T-helper 1 cell (primary cell): ENCODE data around the gene ZNF200.
"Not testable (repeated sequence)": the region's sequence is repeated elsewhere in the genome, so short reads cannot be mapped to it uniquely, and the experiment has no call there.

Experiments used
- DNase-seq, 5 donors: peaks; one replicate each; pipeline ENCODE4 v3.0.0-alpha.2; 2012 to 2020

ZNF200 gene

DNA sequence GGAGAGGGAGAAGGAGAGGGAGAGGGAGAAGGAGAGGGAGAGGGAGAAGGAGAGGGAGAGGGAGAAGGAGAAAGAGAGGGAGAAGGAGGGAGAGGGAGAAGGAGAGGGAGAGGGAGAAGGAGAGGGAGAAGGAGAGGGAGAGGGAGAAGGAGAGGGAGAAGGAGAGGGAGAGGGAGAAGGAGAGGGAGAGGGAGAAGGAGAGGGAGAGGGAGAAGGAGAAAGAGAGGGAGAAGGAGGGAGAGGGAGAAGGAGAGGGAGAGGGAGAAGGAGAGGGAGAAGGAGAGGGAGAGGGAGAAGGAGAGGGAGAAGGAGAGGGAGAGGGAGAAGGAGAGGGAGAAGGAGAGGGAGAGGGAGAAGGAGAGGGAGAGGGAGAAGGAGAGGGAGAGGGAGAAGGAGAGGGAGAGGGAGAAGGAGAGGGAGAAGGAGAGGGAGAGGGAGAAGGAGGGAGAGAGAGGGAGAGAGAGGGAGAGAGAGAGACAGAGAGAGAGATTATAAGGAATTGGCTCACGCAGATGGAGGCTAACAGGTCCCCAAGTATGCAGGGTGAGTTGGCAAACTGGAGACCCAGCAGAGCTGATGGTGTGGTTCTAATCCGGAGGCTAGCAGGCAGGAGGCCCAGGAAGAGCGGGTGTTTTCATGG is 37.1 kb downstream of the ZNF200 start:
- not testable (repeated sequence) for DNase-seq

DNA sequence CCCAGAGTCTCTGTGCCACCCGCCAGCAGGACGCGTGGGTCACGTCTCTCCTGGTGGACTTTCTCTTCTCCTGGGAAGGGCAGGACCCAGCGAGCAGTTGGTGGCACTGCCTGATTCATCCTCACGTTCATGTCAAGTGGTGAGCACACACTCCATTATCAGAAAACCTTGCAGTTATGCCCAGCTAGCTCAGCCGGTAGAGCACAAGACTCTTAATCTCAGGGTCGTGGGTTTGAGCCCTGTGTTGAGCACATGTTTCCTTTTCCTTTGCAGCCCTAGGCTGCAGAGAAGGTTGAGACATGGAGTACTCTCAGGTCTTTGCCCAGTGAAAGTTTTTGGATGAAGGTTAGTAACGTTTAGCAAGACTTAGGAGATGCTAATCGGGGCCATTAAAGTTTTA is 39.0 kb downstream of the ZNF200 start:
- no peak for DNase-seq

DNA sequence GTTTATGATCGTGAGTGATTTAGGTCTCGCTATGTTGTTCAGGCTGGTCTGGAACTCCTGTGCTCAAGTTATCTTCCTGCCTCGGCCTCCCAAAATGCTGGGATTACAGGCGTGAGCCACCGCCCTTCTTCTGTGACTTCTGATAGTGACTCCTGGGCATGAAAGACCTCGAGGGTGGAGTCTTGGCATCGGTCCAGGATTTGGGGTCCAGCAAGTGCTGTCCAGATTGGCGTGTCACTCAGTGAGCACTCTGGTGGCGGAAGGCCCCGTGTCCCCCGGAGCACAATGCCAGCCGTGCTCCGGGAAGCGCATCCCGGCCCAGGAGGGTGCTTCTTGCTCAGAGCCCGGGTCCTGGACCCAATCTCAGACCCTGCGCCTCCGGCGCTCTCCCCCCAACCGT is 40.2 kb downstream of the ZNF200 start:
- DNase-seq, result no peak

DNA sequence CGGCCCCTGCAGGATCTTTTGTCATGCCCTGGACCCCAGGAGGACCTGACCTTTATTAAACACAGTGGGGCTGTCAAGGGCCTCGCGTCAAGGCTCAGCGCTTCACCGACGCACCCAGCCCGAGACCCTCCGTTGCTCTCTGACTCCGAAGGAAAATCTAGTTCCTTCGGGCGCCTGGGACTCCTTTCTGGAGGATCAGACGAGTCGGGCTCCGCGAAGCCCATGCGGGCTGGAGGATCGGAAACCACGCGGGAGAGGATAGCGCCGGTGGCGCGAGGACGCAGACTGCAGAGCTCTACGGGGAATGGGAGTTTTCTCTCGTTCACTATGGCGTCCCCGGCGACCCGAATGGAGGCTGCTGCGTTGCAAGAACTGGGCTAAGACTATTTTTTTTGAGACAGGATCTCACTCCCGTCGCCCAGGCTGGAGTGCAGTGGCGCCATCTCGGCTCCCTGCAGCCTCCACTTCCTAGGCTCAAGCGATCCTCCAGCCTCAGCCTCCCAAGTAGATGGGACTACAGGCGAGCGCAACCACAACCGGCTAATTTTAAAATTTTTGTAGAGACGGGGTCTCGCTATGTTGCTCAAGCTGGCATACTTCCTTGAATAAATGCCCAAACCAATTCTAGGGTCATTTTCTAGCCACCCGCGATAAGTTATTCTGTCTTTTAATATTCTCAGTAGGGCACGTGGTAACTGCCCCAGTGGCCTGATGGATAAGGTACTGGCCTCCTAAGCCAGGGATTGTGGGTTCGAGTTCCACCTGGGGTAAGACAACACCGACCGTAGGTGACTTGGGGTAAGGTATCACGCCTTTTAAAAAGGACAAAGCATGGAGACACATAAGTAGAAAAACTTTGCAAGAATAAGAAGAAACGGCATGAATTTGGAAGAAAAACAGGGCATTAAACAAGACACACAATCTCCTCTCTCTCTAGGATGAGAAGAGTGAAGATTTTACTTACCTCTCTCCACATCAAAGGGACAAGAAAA is 41.4 kb downstream of the ZNF200 start:
- DNase-seq, result no peak

DNA sequence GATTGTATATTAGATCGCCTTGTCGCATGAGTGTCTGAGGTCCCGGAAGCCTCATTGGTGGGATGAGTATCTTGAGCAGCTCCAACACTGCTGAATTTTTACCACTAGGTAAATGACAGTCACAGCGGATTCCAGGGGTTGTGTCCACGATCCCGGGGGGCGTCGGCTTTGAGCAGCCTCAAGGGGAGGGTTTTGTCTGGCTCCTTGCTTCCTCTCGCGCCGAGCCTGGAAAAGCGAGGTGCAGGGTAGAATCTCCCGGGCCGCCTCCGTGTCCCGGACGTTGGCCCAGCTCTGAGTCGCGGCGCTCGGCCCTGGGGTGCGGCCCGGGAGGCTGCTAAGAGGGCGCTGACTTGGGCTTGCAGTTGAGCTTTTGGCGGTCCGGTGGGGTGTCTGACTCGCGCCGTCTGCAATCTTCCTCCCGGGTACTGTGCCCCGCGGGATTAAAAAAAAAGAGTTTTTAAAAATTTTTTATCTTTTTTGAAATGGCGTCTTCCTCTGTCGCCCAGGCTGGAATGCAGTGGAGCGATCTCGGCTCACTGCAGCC is 42.4 kb downstream of the ZNF200 start:
- no peak for DNase-seq

DNA sequence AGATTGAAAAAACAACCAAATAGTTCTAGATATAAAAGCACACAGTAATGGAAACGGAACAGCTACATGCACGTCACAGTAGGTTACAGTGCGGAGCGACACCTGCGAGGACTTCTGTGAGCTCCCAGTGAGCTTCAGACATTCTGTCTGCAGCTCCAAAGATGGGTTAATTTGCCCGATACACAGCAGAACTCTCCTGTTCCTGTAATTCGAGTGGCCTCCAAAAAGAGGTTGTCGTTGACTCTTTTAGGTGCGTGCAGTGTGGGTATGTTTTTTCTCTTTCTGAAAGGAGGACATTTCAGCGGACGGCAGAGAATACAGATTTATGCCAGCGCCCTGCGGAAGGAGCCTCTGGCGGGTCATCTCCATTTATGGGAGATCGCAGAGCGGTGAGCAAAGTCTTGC is 44.0 kb downstream of the ZNF200 start:
- peak in 1 of 5 donors; percentile 40 for DNase-seq

DNA sequence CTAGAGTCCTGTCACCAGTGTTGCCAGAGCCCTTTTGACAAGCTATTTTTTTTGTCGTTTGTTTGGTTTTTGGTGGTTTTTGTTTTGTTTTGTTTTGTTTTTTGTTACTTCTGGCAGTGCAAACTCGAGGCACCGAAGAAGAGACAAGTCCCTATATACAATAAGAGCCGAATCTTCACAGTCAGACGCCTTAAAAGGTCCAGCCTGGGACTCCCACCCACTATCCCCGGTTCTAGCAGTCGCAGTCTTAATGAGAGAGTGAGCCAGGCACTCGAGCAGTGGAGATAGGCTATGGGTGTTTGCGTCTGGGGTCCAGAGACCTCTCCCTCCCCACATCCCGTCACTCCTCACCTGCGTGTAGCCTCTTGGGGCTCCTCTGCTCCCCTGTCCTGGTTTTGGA is 45.1 kb downstream of the ZNF200 start:
- DNase-seq, result no peak

DNA sequence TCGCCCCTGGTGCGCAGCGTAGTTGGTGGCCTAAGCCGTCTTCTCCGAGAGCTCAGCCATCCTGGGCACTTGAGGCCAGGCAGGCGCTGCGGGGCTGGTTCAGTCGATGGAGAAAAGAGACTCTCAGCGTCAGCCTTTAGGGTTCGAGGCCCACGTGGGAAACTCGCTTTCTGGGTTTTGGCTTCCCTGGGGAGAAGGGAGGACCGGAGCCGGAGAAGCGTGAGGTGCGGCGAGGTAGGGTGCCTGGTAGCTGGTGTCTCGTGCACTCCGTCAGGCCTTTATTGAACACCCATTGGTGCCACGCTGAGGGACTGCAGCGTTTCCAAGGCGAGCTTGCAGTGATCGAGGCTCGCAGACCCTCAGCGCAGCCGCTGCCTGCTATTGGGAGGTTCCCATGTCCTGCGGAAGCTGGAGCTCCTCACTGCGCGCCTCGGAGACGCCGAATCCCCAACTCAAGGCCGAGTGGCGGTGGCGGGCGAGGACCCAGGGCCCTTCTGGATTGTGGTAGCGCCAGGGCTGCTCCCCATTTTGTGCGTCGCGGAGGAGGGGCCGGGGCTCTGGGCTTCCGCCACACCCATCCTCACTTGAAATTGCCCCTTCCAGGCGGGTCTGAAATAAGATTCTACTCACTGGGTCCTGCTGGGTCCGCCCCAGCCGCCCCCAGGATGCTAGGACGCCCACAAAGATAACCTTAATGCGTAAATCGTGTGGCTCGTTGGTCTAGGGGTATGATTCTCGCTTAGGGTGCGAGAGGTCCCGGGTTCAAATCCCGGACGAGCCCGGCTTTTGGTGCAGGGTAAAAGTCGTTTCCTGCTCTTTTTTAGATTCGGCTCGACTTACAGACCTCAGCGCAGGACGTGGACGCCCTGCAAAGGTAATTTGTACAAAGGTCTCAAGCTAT is 45.8 kb downstream of the ZNF200 start:
- DNase-seq, result peak in 1 of 5 donors; percentile 65

DNA sequence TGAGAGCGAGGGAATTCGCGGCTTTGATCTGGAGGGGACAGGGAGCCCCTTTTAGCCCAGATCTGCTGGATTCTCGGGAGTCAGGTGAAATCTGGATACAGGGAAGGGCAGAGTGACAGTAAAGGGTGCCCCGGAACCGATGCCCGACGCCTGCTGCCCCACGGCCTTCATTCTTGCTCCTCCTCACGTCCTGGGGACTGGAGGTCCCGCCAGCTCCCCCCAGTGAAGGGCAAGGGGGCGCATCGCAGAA is 46.4 kb downstream of the ZNF200 start:
- no peak for DNase-seq

DNA sequence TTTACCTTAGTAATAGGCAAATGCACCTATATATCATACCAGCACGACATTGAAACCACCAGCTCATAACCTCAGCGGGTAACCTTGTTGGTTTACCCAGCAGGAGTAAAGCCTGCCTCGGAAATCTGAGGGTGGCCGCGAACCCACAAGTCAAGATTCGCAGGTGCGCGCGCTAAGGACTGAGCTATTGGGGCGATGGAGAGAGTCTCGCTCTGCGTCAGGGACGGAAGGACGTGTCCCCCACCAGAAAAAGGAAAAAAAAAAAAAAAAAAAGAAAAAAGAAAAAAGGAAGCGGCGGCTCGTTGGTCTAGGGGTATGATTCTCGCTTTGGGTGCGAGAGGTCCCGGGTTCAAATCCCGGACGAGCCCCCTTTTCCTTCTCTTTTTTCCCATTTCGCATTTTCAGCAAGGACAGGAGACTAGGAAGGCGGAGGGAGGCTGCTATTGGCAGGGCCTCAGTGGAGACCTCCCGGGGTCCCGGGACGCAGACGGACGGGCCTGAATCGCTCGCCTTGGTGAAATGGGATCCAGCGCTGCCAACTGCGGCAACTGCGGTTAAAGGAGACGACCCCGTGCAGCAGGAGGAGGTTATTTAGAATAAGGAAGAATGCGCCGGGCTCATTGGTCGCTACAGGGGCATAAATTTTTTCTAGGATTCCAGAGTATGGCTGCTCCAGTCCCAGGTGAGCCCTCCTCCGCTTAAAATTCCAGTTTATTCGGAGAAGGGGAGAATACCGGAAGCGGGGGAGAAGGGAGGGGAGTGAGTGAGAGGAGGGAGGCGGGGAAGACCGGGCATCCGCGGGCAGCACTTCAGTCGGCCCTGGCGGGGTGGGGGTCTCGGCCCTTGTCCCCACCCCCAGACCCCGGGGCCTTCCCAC is 46.9 kb downstream of the ZNF200 start, which contains the start of gene OR1F1:
OR1F1 (plus strand) TSS at position 407 of the 877 bp plus-strand sequence.
- DNase-seq, result peak in 4 of 5 donors; percentile 36 to 84 (median 46)

DNA sequence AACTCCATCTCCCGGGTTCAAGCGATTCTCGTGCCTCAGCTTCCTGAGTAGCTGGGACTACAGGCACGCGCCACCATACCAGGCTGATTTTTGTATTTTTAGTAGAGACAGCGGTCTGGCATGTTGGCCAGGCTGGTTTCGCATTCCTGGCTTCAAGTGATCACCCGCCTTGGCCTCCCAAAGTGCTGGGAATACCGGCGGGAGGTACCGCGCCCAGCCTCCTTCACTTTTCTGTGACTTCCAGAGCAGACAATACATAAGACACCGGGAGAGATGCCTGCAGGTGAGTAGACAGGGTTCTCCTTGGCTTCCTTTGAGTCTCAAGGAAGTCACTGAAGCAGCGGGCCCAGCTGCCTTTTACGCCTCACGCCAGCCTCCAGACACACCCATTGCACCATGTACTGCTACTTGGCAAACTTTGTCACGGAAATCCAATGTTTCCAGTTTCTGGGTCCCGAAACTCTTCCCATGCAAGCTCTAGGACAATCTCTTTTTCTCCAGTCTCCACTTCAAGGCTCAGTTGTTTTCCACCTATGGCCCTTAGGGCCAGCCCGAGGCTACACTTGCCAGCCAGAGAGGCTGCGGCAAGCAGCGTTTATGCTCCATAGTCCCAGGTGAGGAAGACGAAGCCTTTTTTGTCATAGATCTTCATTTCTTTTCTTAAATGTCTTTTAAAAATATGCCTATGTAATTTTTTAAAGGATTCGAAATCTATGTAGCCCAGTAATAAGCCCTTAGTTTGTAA is 47.8 kb downstream of the ZNF200 start:
- no peak for DNase-seq

DNA sequence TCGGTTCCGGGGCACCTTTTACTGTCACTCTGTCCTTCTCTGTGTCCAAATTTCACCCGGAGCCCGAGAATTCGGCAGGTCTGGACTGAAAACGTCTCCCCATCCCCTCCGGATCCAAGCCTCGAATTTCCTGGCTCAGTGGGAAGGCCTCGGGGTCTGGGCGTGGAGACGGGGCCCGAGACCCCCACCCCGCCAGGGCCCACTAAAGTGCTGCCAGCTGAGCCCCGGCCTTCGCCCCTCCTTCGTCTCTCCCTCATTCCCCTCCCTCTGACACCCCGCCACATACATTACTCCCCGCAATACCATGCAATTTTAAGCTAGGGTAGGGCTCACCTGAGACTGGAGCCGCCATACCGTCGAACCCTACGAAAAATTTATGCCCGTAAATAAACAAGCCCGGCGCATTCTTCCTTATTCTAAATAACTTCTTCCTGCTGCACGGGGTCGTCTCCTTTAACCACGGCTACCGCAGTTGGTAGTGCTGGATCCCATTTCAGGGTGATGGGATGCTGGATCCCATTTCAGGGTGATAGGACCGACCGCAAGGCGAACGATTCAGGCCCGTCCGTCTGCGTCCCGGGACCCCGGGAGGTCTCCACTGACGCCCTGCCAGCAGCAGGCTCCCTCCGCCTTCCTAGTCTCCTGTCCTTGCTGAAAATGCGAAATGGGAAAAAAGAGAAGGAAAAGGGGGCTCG is 51.4 kb downstream of the ZNF200 start:
- no peak for DNase-seq

DNA sequence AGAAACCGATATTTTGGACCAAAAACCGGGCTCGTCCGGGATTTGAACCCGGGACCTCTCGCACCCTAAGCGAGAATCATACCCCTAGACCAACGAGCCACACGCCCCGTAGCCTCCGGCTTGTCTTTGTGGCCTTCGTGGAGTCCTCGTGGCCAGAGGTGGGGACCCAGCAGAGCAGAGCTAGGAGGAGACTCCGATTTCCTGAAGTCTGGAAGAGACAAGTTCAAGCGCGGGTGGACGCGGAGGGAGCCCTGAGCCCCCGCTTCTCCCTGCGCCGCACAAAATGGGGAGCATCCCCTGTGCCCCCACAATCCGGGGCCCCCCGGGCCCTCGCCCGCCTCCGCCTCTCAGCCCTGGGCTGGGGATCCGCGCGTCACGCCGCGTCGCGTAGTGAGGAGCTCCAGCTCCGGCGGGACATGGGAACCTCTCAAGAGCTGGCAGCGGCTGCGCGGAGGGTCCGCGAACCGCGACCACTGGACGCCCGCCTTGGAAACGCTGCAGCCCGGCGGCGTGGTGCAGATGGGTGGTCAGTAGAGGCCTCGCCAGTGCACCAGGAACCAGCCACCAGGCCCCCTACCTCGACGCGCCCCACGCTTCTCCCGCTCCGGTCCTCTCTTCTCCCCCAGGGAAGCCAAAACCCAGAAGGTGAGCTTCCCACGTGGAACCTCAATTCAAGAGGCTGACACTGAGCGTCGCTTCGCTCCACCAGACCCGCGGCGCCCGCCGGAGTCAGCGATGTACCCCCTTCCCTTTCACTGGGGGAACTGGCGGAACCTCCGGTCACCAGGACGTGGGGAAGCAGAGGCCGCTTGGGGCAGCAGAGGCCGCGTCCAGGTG is 52.1 kb downstream of the ZNF200 start:
- peak in 2 of 5 donors; percentile 35 to 54 for DNase-seq

DNA sequence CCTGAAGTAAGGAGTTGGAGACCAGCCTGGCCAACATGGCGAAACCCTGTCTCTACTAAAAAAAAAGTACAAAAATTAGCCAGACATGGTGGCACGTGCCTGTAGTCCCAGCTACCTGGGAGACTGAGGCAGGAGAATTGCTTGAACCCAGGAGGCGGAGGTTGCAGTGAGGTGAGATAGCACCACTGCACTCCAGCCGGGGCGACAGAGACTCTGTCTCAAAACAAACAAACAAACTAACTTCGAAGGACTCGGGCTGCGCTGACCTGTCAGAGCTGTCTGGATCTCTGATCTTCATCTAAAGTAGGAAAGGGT is 52.7 kb downstream of the ZNF200 start:
- not testable (repeated sequence) for DNase-seq

DNA sequence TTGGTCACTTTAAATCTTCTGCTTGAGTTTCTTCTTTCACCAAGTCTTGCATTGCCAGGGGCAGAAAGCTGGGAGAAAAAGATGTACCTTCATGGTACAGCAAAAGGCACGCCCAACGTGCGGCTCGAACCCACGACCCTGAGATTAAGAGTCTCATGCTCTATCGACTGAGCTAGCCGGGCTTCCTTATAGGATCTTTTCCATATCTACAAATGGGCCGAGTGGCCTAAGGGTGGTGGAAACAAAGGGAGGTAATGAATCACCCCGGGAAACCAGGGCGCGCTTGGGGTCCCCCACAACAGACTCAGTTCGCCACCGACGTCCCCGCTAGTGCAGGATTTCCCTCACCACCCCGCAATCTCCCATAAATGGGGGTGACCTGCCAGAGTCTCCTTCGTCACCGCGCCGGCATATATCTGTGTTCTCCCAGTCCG is 54.5 kb downstream of the ZNF200 start:
- DNase-seq, result no peak

DNA sequence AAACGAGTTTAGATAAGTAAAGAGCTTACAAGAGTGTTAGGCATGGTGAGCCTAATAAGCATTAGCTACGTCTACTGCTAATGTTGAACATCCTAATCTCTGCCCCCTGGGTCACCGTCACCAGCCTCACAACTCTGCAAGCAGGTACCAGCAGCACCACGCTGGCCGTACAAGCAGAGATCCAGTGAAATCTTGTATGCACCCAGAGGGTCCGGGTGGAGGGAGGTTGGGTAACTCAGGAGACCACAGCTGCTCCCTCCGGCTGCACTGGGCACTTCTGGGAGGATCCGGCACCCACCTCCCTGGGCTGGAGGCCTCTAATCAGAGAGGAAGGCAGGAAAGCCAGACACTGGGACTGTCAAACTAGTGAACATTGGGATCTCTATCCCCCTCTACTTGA is 55.3 kb downstream of the ZNF200 start:
- no peak for DNase-seq

DNA sequence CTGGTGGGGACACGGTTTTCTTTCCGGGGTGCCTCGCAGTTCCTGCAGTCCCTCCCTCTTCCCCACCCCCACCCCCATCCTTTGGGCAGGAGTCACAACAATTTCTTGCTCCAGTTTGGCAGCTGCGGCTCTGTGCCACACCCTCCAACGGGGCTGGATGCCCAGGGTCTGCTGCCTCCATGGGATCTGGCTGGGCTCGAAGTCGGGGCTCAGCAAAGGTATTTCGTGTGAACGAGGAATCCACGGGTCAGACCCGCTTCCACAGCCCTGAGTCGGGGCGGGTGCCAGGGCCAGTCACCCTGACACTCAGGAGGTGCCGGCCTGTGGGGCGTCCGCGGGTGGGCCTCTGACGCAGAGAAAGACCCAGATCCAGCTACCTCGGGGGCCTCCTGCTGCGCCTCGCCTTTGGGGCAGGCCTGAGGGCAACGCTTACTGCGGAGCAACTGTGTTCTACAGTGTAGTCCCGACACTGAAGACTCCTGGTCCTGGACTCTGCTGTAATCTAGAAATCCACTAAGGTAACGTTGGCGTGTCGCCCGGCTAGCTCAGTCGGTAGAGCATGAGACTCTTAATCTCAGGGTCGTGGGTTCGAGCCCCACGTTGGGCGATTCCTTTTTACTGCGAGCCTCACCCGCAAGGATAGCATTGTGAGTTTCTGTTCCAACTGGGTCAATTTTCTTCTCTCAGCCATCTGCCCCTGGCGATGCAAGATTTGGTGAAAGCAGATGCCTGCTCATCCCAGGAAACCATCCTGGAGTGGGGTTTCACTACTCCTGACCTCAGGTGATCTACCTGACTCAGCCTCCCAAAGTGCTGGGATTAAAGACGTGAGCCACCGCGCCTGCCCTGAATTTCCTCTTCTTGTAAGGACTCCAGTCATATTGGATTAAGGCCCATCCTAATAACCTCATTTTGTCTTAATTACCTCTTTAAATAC is 59.5 kb downstream of the ZNF200 start:
- DNase-seq, result peak in 1 of 5 donors; percentile 39

DNA sequence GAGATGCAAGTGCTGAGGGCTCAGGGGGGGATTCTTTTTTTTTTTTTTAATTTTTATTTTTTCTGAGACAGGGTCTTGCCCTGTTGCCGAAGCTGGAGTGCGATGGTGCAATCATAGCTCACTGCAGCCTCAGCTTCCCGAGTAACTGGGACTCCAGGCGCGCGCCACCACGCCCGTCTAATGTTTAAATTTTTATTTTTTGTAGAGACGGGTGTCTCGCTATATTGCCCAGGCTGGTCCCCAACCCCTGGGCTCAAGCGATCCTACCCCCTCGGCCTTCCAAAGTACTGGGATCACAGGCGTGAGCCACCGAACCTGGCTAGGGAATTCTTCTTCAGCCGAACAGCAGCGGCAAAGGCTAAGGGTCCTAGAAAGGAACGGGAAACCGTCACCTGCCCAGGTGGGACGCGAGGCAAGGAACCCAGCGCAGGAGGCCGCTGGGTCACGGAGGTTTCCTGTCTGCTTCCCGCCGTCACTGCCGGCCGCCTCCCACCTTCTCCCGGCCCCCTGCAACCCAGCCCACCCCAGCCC is 60.3 kb downstream of the ZNF200 start:
- DNase-seq, result no peak
